NCI-H2081 treated with DMSO at 0.1 percent for 48 hours (cell line): ENCODE measurements around the gene SNX19.
A peak's percentile ranks its signal among the peaks of the same experiment; 100 is the strongest.

Experiments
- DNase-seq: peaks from one replicate; lab custom pipeline; 2025; lab: John Stamatoyannopoulos, UW

SNX19 gene

DNA sequence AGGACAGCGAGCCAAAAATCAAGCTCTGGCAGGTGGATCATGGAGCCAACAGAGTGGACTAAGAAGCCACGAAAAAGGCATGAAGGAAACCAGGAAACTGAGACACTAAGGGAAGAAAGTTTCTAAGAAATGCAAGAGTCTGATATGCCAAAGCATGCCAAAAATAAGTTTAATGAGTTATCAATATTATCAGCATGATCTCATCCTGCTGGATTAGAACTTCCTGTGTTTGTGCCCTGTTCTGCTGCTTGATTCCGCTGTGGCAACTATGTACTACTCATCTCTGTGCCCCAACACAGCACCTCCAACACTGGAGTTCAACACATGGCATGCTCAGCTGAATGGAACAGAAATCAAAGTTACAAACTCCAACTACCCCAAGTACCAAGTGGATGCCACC lies 10.8 kb downstream of the SNX19 start:
- no peak for DNase-seq

DNA sequence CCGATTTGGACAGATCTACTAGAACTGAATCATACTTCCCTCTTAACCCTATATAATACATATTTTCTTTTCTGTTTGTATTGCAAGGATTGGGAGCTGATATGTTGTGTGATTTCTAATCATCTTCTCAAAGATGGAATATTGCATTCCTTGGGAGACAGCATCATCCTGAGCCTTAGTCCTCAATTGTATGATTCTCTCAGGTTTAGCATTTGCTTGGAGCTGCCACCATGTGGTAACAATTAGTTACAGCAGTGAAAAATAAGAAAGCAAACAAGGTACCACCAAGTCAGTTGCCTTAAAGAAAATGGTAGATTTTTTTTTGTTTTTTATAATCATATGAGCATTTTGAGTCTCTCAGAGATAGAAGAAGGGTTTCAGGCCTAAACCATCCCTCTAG lies 11.9 kb downstream of the SNX19 start:
- DNase-seq: no peak

DNA sequence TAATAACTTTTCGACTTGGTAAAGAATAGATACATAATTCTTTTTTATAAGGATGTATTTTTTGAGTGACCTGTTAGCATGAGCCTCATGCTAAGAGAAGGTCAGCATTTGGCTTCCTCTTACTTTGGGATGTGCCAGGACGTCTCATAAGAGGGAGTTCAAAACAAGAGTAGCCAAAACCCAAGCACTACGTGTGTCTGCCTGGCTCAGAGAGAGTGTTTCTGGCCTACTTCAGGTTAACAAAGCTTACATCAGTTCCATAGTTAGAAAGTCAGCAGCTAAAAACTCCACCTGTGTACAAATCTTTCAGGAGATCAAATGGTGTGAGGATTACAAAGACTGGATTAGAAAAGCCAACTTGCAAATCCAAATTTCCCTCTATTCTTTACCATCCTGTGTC lies 13.9 kb downstream of the SNX19 start:
- DNase-seq: no peak

DNA sequence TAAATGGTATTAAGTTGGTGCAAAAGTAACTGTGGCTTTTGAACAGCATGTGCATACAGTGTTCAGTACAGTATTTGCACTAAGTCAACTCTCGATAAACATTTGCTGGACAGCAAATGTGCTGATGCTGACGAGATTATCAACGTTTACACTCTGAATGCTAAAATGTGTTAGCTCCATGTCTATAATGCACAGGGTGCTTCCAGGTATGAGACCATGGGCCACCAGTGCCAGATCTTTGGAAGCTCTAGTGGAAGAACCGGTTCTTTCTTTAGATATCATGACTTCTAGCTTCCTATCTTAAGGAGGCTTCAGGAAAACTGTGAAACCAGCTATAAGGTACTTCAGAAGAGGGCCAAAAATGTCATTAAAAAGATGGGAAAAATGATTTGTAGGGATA lies 17.2 kb downstream of the SNX19 start:
- DNase-seq: no peak

DNA sequence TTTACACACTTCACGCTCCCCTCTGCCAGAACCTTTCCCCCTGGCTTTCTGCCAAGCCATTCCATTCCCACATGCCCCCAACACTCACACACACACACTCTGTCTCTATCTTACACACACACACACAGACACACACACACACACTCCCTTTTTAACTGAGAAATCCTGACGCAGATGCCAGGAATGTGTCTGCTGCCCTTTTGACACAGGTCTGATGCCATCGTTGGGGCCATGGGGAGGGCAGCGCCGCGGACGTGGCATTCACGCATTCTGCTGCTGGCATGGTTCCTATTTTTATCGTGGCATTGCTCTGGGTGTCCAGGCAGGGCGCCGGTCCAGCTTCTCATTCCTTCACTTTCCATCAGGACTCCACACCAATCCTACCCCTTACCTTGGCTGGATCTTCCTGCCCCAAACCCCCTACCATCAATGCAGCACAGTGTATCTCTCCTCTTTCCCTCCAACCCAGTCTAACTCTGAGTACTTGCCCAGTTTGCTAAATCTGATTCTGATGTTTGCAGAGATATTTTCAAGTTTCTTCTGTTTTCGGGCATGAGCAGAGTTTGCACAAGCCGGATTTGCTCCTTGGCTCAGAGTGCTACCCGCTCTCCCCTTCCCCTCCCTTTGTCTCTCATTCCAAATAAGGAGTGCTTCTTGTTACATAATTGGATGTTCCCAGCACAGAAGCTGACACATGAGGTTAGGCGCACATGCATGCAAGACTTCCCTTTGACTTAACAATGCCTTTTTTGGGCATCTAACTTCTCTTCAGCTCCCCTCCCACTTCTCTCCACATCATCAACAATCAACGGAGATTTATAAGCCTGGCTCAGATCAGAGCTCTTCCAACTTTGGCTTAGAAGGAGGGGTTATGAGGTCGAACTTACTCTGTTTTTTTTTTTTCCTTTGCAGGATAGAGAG lies 18.8 kb downstream of the SNX19 start:
- no peak for DNase-seq

DNA sequence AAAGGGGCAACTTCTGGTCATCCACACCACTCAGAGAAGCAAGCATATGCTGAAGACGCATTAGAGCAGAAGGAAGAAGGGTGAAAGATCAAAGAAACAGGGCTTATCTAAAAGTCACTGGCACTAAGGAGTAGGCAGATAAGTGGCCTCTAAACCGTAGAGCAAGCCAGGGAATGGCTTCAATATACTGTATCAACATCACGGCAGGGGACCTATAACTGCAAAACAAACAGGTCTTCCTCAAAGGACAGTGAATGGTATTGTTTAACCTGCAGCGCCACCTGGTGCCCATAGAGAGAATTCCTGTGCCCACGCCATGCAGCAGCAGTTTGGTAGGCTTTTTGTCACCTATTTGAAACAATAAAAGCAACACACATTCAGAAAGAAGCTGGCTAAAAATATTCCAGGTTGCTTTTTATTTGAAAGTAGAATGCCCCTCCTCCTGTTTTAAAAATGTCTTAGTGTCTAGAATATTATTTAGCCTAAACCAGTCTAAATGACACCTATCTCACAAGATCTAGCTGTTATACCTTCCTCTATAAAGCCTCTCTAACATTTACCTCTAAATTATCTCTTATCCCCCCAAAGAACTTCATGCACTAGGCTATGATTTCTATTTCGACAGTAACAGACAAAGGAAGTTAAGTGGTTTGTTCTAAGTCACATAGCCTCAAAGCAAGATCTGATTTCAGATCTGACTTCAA lies 21.8 kb downstream of the SNX19 start:
- DNase-seq: peak; percentile 82

DNA sequence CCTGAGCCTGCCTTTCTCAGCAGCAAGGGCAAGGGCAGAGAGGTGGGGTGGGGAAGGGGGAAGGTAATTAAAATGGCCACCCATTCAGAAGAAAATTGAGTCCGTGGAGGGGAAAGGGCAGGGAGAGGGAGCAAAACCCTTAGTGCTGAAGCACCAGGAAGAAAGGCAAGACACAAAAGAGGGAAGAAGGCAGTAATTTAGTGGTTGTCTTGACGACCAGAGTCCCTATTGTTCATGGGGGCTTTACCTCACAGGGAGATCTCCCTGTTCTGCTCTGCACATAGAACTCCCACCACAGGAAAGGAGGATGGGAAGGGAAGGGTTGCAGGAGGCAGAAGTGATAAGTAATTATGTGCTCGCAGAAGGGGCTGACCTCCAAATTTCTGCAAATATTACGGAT lies 23.4 kb downstream of the SNX19 start:
- no peak for DNase-seq

DNA sequence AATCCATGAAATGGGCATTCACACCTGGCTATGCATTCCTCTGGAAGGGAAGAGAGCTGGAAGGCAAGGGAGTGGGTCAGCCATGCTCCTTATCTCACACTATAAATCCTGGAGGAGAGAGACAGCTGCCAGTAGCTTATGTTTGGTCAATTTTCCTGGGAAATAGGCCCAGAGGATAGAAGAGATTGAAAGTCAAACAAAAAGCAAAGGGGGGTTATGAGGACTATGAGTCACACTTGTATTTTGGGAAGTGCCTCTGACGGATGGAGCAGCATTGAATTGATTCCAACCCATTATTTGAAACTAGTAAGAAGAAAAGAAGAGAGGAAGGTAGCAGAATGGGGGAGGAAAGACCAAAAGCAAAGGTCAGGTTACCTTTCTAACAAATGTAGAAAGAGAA lies 25.0 kb downstream of the SNX19 start:
- no peak for DNase-seq

DNA sequence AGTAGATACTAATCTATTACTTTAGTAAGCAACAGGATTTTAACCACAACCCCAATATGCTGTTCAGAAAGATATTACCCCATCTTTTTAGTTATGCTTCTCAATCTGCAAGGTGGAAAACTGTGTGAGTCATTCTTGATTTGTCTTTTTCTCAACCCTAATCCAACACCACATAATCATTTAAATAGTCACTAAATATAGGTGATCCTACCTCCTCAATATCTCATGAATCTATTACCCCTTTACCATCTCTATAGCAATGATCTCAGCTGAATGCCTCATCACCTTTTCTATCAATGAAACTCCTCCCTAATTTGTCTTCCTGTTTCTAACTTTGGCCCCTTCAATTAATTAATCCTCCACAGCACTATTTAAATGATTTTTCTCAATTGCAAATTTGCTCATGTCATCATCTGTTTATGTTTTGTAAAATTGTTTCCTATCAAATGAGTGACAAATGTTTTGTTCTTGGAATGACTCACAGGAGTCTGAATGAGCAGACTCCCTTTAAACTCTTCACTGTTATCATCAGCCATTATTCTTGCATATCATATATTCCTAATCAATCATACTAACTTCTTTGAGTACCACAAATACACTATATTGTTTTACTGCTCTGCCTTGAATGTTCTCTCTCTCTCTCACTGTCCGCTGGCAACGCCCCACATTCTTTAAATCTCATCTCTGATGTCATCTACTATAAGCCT lies 26.1 kb downstream of the SNX19 start:
- no peak for DNase-seq

DNA sequence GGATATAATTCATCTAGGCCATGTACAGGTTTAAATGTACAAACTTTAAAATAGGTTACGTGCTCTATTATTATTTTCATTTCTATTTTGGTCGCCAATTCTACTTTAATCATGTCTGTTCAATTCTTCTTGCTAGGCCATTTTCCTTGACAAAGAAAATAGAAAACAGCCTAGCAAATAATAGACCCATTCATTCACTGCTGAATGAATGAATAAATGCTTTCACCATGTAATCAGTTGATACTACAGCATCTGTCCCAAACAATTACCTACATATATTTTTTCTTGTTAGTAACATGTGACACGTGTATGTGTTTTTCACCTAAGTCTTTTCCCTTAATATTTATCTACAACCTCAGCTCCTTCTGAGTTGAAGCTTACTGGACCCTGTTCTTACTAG lies 27.5 kb downstream of the SNX19 start:
- no peak for DNase-seq

DNA sequence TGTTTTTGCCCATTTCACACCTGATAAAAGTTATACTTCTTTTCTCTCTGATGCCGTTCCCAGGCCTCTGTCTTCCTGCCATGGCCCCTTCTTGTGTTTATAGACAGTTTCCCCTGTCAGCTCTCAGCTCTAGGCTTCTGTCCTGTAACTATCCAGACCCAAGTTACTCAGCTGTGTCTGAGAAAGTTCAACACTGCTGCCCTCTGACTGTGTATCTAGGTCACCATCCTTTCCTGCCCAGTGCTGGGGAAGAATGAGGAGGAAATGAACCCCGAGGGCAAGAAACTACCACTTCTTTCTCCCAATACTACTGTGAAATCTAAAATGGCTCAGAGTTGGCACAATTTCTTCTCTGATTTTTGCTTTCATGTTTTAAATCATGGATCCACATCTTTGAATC lies 29.6 kb downstream of the SNX19 start:
- no peak for DNase-seq

DNA sequence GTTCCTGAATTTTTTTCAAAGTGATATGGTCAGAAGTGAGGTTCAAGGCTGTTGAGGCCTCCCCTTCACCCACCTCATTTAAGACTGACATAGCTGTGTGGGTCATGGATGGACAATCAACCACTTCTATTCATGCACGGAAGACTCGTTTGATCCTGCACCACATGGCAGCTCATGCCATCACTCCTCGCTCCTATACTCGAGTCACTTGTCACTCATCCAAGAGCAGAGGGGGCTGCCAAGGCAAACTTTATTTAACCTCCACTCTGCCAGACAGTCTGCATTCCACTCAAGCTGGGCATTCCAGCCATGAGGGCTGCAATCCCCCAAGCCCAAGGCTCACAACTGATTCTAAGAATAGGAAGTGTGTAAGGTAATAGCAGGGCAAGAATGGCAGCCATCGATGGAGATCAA lies 34.1 kb downstream of the SNX19 start:
- DNase-seq: no peak

DNA sequence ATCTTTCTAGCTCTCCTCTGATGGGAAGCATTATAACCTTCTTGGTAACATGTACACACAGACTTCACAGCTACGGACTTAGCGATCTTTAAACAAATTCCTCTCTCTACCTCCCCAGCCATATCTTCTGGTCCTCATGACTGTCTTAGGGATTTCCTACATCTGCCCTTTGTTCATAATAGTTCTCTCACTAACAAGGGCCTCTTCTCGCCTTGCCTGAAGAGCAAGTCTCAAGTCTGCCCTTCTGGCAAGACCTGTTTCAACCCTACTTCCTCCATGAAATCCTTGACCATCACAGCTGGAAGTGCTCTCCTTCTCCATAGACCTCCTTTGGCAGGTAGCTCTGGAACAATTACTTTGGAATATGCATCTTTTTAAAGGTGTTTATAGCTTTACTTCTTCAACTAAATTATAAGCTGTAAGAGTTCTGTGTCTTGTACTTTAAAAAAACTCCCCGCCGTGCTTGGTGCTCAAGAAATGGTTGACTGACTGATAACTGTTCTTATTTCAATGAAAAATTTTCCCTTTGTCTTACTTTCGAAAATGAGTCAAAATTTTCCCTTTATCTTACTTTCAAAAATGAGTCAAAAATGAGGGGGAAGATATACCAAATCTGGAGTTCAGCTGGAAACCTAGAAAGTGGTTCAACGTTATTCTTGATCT lies 34.7 kb downstream of the SNX19 start:
- DNase-seq: no peak

DNA sequence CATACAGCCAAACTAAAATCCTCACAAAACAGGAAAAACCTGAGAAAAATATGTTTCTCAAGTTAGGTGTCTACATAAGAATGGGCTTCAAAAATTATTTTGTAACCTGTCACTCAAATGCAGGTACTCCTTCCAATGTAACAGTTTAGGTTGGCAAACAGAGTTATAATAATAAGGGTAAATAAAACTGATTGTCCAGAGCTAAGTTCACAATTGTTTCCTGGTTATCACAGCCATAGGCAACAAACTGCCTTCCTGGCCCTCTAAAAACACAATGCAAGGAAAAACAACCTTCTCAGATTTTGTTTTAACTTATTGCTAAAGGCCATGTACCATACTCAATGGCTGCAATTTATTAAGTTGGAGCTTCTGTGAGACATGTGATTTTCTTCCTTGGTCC lies 36.4 kb downstream of the SNX19 start:
- DNase-seq: no peak

DNA sequence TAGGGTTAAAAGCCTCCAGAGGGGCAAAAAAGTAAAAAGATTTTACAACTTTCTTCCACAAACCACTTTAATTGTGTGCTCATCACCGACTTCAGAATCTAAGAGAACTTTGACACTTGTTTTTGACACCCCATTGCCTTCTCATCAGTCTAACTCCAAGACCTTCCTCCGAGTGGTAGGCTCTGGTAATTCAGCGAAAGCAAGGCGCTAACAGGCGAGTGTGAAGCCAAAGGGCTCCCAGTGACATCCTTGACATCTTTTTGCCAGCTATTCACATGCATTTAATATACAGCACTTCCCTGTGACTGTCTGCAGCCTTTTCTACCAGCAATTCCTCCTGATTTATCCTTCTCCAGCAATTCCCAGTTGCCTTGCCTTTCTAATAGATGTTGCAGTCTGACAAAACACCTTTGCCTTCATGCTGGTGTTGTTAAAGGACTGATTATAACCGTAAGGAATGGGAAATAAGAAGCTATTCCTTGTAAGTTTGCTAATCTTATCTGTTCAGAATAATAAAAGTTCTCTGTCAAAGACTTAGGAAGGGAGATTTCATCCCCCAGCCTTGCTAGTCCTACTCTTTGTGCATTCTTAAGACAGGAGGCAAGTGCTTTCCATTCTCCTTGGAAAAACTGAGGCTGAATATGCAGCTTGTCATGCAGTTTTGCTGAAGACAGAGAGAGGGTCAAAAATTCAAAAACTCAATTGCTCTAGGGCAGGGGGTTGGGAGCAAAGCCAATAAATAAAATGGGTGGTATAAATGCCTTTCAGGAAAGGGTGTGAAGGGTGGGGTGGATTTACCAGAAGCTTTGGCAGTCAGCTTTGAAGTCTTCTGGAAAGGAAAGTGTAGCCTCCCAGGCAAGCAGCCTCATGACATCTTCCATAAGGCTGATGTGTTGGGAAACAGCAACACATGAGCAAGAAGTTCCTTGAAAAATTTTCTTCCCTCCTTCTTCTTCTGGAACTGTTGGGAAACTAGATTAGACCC lies 39.1 kb downstream of the SNX19 start:
- DNase-seq: no peak

DNA sequence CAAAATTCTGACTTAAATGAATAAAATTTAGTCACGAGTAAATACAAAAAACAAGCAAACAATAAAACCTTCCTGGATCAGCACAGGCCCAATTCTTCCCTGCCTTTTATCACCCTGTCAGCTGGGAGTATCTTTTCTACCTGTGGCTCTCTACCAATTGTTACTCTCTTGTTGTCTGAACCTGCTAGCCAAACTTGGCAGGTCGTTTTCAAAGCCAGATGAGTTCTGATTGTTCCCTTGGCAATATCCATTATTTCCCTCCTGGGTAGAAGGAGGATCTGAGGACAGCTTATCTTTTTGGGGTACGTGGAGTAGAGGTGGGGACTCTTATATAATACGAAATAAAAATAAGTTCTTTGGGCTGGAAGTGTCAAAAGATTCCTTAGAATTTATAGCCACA lies 40.2 kb downstream of the SNX19 start:
- DNase-seq: no peak

DNA sequence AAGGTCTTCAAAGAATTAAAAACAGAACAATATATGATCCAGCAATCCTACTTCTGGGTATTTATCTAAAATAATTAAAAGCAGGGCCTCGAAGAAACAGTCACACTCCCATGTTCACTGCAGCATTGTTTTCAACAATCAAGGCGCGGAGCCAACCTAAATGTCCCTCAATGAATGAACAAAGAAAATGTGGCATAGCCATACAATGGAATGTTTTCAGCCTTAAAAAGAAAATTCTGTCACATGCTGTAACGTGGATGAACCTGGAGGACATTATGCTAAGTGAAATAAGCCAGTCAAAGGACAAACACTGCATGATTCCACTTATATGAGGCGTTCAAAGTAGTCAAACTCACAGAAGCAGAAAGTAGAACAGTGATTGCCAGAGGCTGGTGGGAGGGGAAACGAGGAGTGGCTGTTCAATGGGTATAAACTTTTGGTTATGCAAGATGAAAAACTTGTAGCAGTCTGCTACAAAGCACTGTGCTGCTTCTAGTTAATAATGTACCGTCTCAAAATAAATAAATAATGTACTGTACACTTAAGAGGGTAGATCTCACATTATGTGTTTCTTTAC lies 41.2 kb downstream of the SNX19 start:
- no peak for DNase-seq

DNA sequence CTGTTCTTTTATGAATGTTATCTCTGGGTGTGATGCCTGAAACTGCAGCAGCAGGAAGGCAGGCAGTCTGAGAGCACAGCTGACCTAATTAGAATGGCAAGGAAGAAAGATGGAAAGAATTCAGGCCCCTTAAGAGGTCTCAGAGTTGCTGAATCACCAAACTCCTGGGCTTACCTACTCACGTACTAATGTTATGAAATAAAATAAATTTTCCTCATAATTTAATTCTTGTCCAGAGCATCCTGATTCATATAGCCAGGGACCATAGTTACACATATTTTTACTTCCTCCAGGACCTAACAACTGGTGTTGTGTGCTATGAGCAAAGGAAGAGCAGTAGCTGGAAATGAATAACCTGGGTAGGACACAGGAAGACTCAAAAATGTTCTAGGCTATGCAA lies 41.9 kb downstream of the SNX19 start:
- no peak for DNase-seq

DNA sequence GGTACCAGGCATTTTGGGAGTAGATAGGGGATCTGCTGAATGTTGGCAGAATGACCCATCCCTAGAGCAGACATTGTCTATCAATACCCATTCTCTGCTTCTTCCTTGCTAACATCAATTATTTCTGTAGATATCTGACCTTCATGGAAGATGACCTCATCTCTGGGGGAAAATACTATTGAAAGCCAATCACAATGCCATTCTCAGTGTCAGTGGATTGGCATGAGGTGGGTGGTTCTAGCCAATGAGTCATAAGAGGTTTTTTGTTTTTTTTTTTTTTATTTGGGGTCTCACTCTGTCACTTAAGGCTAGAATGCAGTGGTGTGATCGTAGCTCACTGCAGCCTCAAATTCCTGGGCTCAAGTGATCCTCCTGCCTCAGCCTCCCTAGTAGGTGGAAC lies 42.5 kb downstream of the SNX19 start:
- DNase-seq: no peak

DNA sequence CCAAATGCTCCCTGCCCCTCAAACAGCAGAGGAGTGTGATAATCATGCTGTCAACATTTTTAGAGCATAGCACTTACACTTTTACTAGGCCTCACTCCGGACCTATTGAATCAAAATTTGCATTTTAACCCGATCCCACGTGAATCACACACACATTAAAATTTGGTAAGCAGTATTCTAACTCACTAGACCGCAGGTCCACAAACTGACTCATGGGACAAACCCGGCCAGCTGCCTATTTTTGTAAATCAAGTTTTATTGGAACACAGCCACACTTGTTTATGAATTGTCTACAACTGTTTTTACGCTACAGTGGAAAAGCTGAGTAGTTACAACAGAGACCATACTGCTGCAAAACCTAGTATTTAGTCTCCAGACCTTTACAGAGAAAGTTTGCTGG lies 43.3 kb downstream of the SNX19 start:
- no peak for DNase-seq

DNA sequence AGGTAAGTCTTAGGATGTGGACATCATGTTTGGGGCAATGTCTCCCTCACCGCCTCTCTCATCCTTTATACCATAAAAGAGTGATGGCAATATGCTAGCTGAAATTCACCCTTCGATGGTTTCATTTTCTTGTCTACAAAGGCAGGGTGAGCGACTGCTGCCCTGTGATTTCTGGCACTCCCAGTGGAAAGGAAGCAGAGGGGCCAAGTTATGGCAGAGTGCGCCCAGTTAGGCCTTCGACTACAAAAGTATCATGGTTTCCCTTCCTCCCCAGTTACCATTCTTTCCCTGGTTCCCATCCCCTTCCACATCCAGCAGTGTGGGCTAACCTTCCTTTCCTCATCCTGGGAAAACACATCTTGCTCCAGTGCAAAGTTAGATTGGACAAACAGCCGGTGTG lies 43.8 kb downstream of the SNX19 start:
- DNase-seq: no peak
